Heart right ventricle (tissue), 16 donors: ENCODE data around the gene TAMM41. TPM values are rescaled to one million over a fixed set of nuclear protein-coding genes. Genes with fewer than 3 reads are reported as not detected.
"Not testable (repeated sequence)": the region's sequence is repeated elsewhere in the genome, so short reads cannot be mapped to it uniquely, and the experiment has no call there.

Experiments
- ATAC-seq, 8 donors: fragments of 200-7000 bp; cut with Tn5 transposase; one replicate each; pipeline ENCODE4 v1.9.1; 2020; ENCODE audit warnings: mild to moderate bottlenecking in 8 of 8, moderate library complexity in 8 of 8, moderate number of reproducible peaks in 1 of 8
- DNase-seq, 2 donors: peaks; one replicate each; pipeline ENCODE4 v3.0.0-alpha.2; 2020
- H3K27ac ChIP-seq, 10 donors: fragments of 200-600 bp; sonication (generic) in 2 of 10; one replicate each; pipeline versions ENCODE4 v1.5.0 to v1.8.0; 2020 to 2022; ENCODE audit warnings: mild to moderate bottlenecking in 3 of 10
- H3K27me3 ChIP-seq, 7 donors: fragments of 200-600 bp; one replicate each; pipeline ENCODE4 v1.8.0; 2021 to 2022; ENCODE audit warnings: mild to moderate bottlenecking in 2 of 7
- H3K36me3 ChIP-seq, 9 donors: fragments of 200-600 bp; sonication (generic) in 1 of 9; one replicate each; pipeline versions ENCODE4 v1.5.0 to v1.8.0; 2020 to 2022; ENCODE audit warnings: mild to moderate bottlenecking in 2 of 9
- H3K4me1 ChIP-seq, 9 donors: fragments of 200-600 bp; sonication (generic) in 1 of 9; one replicate each; pipeline versions ENCODE4 v1.5.0 to v1.8.0; 2020 to 2022; ENCODE audit warnings: mild to moderate bottlenecking in 4 of 9
- H3K4me3 ChIP-seq, 10 donors: fragments of 200-600 bp; sonication (generic) in 2 of 10; one replicate each; pipeline versions ENCODE4 v1.5.0 to v1.8.0; 2020 to 2022; ENCODE audit warnings: mild to moderate bottlenecking in 7 of 10, moderate library complexity in 2 of 10
- H3K9me3 ChIP-seq, 11 donors: fragments of 200-600 bp in 10 of 11; sonication (generic) in 2 of 11; one replicate each; pipeline versions ENCODE4 v1.5.0 to v1.8.0; 2013 to 2022; ENCODE audit warnings: mild to moderate bottlenecking in 2 of 11, control low read depth in 1 of 11, moderate library complexity in 1 of 11
- CTCF ChIP-seq, 9 donors: fragments of 200-600 bp; sonication (generic) in 2 of 9; IDR thresholded peaks; one replicate each; pipeline versions ENCODE4 v1.5.0 to v1.8.0; 2021 to 2022; ENCODE audit warnings: antibody characterized with exemption in 9 of 9, mild to moderate bottlenecking in 5 of 9, moderate library complexity in 1 of 9
- WGBS, 2 donors: extraction: QIAGEN DNeasy Blood & Tissue Kit; methylation state at CpG; one replicate each; pipeline ENCODE4 v1.1.7; 2013; ENCODE audit warnings: inconsistent platforms in 1 of 2; 5-methylcytosine and 5-hydroxymethylcytosine counted together
- intact Hi-C, 10 donors: fragments of 100-400 bp; cut with DNase I; formaldehyde crosslinking; loops; one replicate each; pipeline versions ENCODE4 v1.11.1 to v1.14.2; 2022
- polyA plus RNA-seq, 2 donors: library from polyadenylated mRNA; stranded (reverse); fragments of 200-250 nt; gene quantifications; one replicate each; pipeline ENCODE4 v1.2.3, GENCODE V29; 2013
- total RNA-seq, 10 donors: library from RNA; stranded (reverse); fragmentation: NEBNext Ultra II Directional in 3 of 10; extraction: Animal tissue kit (Norgen Biotek cat#: 25700) in 3 of 10; gene quantifications; one replicate each; pipeline versions ENCODE4 v1.2.1 to v1.2.4, GENCODE V29; 2021 to 2023
- donor health status: Arrhythmogenic right ventricular cardiomyopathy.
- donor health status: ischemic (EF 13 %, LVEDD 7.1; RV severe dilation, severe dysfunction).
- donor health status: healthy with polysubstance abuse.
- donor health status: DM: no; HTN: yes; CAD: no.
- donor health status: DM: no; HTN: no; CAD: no.
- donor health status: ischemic (EF 25% LVEDD 6.9; RV normal size, moderate dysfunction).
- donor health status: ischemic (EF 25% LVEDD 5.7; RV mildly dilated, moderate dysfunction).
- donor health status: healthy.
- donor health status: DM: yes; HTN: yes; CAD: no.
- donor health status: Ischemic cardiomyopathy.
- donor health status: ischemic (EF 35%, LVEDD 5.7; RV mildly dilated, moderate dysfunction).
- donor health status: nonischemic (EF 11% LVEDD 7.7; RV severe dilation, severe dysfunction).
- donor health status: DM: yes; HTN: yes; CAD: no.
- donor health status: PGD.
- donor health status: ischemic (EF 29% LVEDD 5.4; RV normal size, mild dysfunction).
- donor health status: nonischemic (EF 23%, LVEDD 6.1; RV moderate dilation, normal function).

The TAMM41 gene
- total and polyA plus RNA-seq, 12 donors: 8.1 to 13.0 (median 10.2) TPM

- DNase-seq: no peak
- intact Hi-C loops: no loop called here
- no peaks in the 10 kb centered on the region for H3K27me3 ChIP-seq
- no peak for TF ChIP-seq CTCF (IDR thresholded peaks at IDR 0.05)
- H3K27ac ChIP-seq: no peak overlapping the region
- 78 to 80% methylated on average over 2 of the region's 2 CpGs for WGBS, 2 donors
- H3K4me3 ChIP-seq: no peak overlapping the region
- no peaks in the 10 kb centered on the region for H3K36me3 ChIP-seq
- H3K4me1 ChIP-seq: no peaks in the 10 kb centered on the region
- ATAC-seq: no peak
- no peaks in the 10 kb centered on the region for H3K9me3 ChIP-seq
These were observed 86.7 kb downstream of the TAMM41 start for GRCh38 chr3:11759996-11760395.

- no peaks in the 10 kb centered on the region for H3K4me1 ChIP-seq
- DNase-seq (no peak), ATAC-seq (no peak)
- no peaks in the 10 kb centered on the region for H3K27me3 ChIP-seq
- no peak overlapping the region for H3K27ac ChIP-seq
- H3K36me3 ChIP-seq: no peaks in the 10 kb centered on the region
- no peak for TF ChIP-seq CTCF (IDR thresholded peaks at IDR 0.05)
- no peak overlapping the region for H3K4me3 ChIP-seq
- H3K9me3 ChIP-seq: no peaks in the 10 kb centered on the region
- WGBS, 2 donors: 81 to 83% methylated on average over 6 of the region's 6 CpGs
- intact Hi-C loops: no loop called here
These were observed 88.8 kb downstream of the TAMM41 start for GRCh38 chr3:11757929-11758328.

- Histone ChIP-seq H3K27me3 (no peaks in the 10 kb centered on the region), H3K27ac (no peak overlapping the region), H3K36me3 (no peaks in the 10 kb centered on the region), H3K4me3 (no peak overlapping the region), H3K9me3 (no peaks in the 10 kb centered on the region), H3K4me1 (no peaks in the 10 kb centered on the region)
- WGBS, 2 donors: 63 to 68% methylated on average over 9 of the region's 9 CpGs
- ATAC-seq: no peak
- TF ChIP-seq CTCF (IDR thresholded peaks at IDR 0.05): no peak
- intact Hi-C loops: no loop called here
- DNase-seq: no peak
These were observed 89.2 kb downstream of the TAMM41 start for GRCh38 chr3:11757441-11757875.

GRCh38 chr3:11755276-11755675, 91.4 kb downstream of the TAMM41 start:
- Histone ChIP-seq H3K27ac (no peak overlapping the region), H3K36me3 (no peaks in the 10 kb centered on the region), H3K27me3 (no peaks in the 10 kb centered on the region), H3K4me3 (no peak overlapping the region), H3K4me1 (no peaks in the 10 kb centered on the region), H3K9me3 (no peaks in the 10 kb centered on the region)
- DNase-seq (no peak), ATAC-seq (no peak)
- WGBS, 2 donors: 76 to 78% methylated on average over 12 of the region's 12 CpGs
- intact Hi-C loops: no loop called here
- no peak for TF ChIP-seq CTCF (IDR thresholded peaks at IDR 0.05)

- H3K27ac ChIP-seq, H3K27me3 ChIP-seq, H3K36me3 ChIP-seq, H3K4me3 ChIP-seq, intact Hi-C loops, DNase-seq, ATAC-seq, H3K4me1 ChIP-seq, H3K9me3 ChIP-seq: not testable (repeated sequence)
- WGBS, 2 donors: 78 to 91% methylated on average over 4 of the region's 4 CpGs
These were observed 94.4 kb downstream of the TAMM41 start for GRCh38 chr3:11752254-11752653.

- H3K27me3 ChIP-seq, H3K36me3 ChIP-seq, ATAC-seq, H3K27ac ChIP-seq, H3K4me3 ChIP-seq, intact Hi-C loops, H3K9me3 ChIP-seq, H3K4me1 ChIP-seq, DNase-seq: not testable (repeated sequence)
- WGBS, 2 donors: 69 to 74% methylated on average over 9 of the region's 9 CpGs
These were observed 98.4 kb downstream of the TAMM41 start for GRCh38 chr3:11748306-11748705.
